ENCODE measurements around the gene SLC35G6. TPM values are rescaled to one million over a fixed set of nuclear protein-coding genes. Genes with fewer than 3 reads are reported as not detected.
A peak's percentile ranks its signal among the peaks of the same experiment; 100 is the strongest.

Gene SLC35G6
- total RNA-seq, 2 experiments from 2014 or later = not detected

DNA sequence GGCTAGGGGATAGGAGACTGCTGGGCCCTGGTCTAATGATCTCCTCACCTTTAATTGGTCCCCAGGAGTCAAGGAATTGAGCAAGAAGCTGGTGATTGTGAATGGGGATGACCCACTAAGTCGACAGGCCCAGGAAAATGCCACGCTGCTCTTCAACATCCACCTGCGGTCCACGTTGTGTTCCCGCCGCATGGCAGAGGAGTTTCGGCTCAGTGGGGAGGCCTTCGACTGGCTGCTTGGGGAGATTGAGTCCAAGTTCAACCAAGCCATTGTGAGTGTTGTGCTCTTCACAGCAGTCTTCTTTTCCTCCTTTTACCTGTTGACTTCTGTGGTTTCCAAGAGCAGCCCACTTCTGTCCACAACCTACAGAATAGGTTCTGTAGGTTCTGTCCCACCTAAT, 22.3 kb downstream of the SLC35G6 start:
- POLR2A ChIA-PET = interaction anchor here (1.3 kb wide), 1 partner anchor 147 kb away, joined by 3 read pairs; no protein-coding TSS in a partner anchor
- no peak for ATAC-seq (ENCODE audit: low read depth)
- Mint-ChIP-seq H3K27me3 (no peaks in the 10 kb centered on the region), H3K9me3 (no peaks in the 10 kb centered on the region), H3K4me3 (no peak overlapping the region), H3K27ac (no peak overlapping the region), H3K4me1 (no peaks in the 10 kb centered on the region), H3K36me3 (peaks cover 47% of the 10 kb centered on the region)
- no peak for DNase-seq

DNA sequence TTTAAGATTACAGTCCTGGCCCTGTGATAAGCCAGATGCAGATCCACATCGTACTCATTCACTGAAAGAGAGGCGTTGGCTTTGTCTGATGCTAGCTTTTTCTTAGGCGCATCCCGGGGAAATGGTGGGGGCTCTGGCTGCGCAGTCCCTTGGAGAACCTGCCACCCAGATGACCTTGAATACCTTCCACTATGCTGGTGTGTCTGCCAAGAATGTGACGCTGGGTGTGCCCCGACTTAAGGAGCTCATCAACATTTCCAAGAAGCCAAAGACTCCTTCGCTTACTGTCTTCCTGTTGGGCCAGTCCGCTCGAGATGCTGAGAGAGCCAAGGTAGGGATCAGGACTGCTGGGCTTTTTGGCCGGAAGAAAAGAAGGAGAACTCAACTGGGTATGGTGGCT, 26.9 kb downstream of the SLC35G6 start:
- H3K27me3 Mint-ChIP-seq = no peaks in the 10 kb centered on the region
- ATAC-seq (ENCODE audit: low read depth) = no peak
- no peaks in the 10 kb centered on the region for H3K9me3 Mint-ChIP-seq
- POLR2A ChIA-PET = interaction anchor here (0.6 to 1.3 kb wide), 2 partner anchors 28 to 71 kb away, joined by 4 read pairs; partner anchors contain the start of gene CD68
- no peak for DNase-seq
- no peak overlapping the region for H3K27ac Mint-ChIP-seq
- H3K4me1 Mint-ChIP-seq = peaks cover 2% of the 10 kb centered on the region
- no peak overlapping the region for H3K4me3 Mint-ChIP-seq
- H3K36me3 Mint-ChIP-seq = peaks cover 48% of the 10 kb centered on the region

DNA sequence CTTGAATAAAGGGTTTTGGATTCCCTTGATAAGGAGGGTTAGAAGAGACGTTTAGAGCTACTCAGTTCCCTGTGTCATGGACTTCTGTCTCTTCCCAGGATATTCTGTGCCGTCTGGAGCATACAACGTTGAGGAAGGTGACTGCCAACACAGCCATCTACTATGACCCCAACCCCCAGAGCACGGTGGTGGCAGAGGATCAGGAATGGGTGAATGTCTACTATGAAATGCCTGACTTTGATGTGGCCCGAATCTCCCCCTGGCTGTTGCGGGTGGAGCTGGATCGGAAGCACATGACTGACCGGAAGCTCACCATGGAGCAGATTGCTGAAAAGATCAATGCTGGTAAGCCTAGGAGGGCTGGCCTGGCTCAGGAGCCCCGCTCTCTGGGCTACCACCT, 27.6 kb downstream of the SLC35G6 start:
- Mint-ChIP-seq H3K4me3 (no peak overlapping the region), H3K36me3 (peaks cover 51% of the 10 kb centered on the region), H3K9me3 (no peaks in the 10 kb centered on the region), H3K27me3 (no peaks in the 10 kb centered on the region), H3K4me1 (peaks cover 6% of the 10 kb centered on the region), H3K27ac (no peak overlapping the region)
- no peak for DNase-seq
- no peak for ATAC-seq (ENCODE audit: low read depth)
- POLR2A ChIA-PET = interaction anchor here (1.3 kb wide), 1 partner anchor 71 kb away, joined by 4 read pairs; the partner anchor contains the start of gene CD68

DNA sequence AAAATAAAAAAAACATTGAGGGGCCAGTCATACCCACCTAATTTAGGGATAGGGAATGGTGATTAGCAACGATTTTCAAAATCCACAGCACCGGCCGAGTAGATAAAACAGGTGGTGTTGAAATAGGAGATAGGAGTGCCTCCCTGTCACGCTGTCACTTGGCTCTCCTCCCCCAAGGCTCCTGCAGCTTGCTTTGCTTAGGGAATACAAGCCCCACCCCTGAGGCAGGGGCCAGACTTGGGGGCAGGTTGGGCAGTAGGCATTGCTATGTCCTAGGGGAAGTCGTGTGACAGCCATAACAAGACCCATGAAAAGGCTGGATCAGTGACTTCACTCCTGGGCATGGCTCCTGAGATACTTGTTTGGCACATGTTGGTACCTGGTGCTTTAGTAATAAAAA, 28.7 kb downstream of the SLC35G6 start:
- Mint-ChIP-seq H3K4me3 (no peak overlapping the region), H3K36me3 (peaks cover 47% of the 10 kb centered on the region), H3K4me1 (peaks cover 8% of the 10 kb centered on the region), H3K27ac (no peak overlapping the region), H3K27me3 (no peaks in the 10 kb centered on the region), H3K9me3 (no peaks in the 10 kb centered on the region)
- DNase-seq (no peak), ATAC-seq (ENCODE audit: low read depth) (no peak)
- POLR2A ChIA-PET = no interaction called here

DNA sequence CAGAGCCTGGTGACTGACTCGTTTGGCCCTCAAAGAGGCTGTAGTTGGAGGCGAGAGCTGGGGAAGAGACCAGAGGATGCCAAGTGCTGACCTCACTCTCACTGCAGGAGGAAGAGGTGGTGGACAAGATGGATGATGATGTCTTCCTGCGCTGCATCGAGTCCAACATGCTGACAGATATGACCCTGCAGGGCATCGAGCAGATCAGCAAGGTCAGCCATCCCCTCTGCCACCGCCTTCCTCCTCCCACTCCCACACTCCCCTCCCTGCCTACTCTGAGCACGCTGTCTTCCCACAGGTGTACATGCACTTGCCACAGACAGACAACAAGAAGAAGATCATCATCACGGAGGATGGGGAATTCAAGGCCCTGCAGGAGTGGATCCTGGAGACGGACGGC, 29.9 kb downstream of the SLC35G6 start:
- H3K27ac Mint-ChIP-seq = no peak overlapping the region
- ATAC-seq (ENCODE audit: low read depth) = peak; percentile 12
- POLR2A ChIA-PET = interaction anchor here (1.5 kb wide), 1 partner anchor 51 kb away, joined by 3 read pairs; no protein-coding TSS in a partner anchor
- peaks cover 44% of the 10 kb centered on the region for H3K36me3 Mint-ChIP-seq
- DNase-seq = no peak
- H3K4me1 Mint-ChIP-seq = peaks cover 8% of the 10 kb centered on the region
- no peak overlapping the region for H3K4me3 Mint-ChIP-seq
- H3K9me3 Mint-ChIP-seq = no peaks in the 10 kb centered on the region
- no peaks in the 10 kb centered on the region for H3K27me3 Mint-ChIP-seq

DNA sequence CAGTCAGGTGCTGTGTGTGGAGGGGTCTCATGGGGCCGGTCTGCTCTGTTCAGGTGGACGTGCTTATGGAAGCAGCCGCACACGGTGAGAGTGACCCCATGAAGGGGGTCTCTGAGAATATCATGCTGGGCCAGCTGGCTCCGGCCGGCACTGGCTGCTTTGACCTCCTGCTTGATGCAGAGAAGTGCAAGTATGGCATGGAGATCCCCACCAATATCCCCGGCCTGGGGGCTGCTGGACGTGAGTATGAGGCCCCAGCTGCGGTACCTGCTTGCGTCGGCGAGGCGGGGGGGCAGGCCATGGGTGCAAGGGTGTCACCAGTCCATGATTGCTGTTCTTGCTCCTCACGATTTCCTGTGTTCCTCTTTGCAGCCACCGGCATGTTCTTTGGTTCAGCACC, 30.9 kb downstream of the SLC35G6 start:
- Mint-ChIP-seq H3K4me1 (peaks cover 8% of the 10 kb centered on the region), H3K36me3 (peaks cover 39% of the 10 kb centered on the region), H3K4me3 (no peak overlapping the region), H3K9me3 (no peaks in the 10 kb centered on the region), H3K27ac (no peak overlapping the region), H3K27me3 (no peaks in the 10 kb centered on the region)
- DNase-seq (no peak), ATAC-seq (ENCODE audit: low read depth) (no peak)
- POLR2A ChIA-PET = interaction anchor here (0.6 kb wide), 1 partner anchor 40 kb away, joined by 3 read pairs; no protein-coding TSS in a partner anchor

DNA sequence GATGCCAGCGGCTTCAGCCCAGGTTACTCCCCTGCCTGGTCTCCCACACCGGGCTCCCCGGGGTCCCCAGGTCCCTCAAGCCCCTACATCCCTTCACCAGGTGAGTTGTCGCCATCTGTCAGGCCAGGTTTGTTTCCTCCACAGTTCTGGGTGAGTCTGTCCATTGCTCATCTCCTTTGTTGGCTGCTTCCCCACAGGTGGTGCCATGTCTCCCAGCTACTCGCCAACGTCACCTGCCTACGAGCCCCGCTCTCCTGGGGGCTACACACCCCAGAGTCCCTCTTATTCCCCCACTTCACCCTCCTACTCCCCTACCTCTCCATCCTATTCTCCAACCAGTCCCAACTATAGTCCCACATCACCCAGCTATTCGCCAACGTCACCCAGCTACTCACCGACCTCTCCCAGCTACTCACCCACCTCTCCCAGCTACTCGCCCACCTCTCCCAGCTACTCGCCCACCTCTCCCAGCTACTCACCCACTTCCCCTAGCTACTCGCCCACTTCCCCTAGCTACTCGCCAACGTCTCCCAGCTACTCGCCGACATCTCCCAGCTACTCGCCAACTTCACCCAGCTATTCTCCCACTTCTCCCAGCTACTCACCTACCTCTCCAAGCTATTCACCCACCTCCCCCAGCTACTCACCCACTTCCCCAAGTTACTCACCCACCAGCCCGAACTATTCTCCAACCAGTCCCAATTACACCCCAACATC, 31.7 kb downstream of the SLC35G6 start:
- Mint-ChIP-seq H3K27ac (no peak overlapping the region), H3K4me1 (peaks cover 8% of the 10 kb centered on the region), H3K9me3 (no peaks in the 10 kb centered on the region), H3K27me3 (no peaks in the 10 kb centered on the region), H3K36me3 (peaks cover 37% of the 10 kb centered on the region), H3K4me3 (no peak overlapping the region)
- DNase-seq (no peak), ATAC-seq (ENCODE audit: low read depth) (no peak)
- POLR2A ChIA-PET = interaction anchor here (1.1 to 6.1 kb wide), 4 partner anchors 22 to 47 kb away, joined by 3 to 63 read pairs (median 10); partner anchors contain the start of genes POLR2A, SENP3 and TNFSF13

DNA sequence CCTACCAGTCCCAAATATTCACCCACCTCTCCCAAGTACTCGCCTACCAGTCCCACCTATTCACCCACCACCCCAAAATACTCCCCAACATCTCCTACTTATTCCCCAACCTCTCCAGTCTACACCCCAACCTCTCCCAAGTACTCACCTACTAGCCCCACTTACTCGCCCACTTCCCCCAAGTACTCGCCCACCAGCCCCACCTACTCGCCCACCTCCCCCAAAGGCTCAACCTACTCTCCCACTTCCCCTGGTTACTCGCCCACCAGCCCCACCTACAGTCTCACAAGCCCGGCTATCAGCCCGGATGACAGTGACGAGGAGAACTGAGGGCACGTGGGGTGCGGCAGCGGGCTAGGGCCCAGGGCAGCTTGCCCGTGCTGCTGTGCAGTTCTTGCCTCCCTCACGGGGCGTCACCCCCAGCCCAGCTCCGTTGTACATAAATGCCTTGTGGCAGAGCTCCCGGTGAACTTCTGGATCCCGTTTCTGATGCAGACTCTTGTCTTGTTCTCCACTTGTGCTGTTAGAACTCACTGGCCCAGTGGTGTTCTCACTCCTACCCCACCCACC, 32.7 kb downstream of the SLC35G6 start:
- no peak for ATAC-seq (ENCODE audit: low read depth)

DNA sequence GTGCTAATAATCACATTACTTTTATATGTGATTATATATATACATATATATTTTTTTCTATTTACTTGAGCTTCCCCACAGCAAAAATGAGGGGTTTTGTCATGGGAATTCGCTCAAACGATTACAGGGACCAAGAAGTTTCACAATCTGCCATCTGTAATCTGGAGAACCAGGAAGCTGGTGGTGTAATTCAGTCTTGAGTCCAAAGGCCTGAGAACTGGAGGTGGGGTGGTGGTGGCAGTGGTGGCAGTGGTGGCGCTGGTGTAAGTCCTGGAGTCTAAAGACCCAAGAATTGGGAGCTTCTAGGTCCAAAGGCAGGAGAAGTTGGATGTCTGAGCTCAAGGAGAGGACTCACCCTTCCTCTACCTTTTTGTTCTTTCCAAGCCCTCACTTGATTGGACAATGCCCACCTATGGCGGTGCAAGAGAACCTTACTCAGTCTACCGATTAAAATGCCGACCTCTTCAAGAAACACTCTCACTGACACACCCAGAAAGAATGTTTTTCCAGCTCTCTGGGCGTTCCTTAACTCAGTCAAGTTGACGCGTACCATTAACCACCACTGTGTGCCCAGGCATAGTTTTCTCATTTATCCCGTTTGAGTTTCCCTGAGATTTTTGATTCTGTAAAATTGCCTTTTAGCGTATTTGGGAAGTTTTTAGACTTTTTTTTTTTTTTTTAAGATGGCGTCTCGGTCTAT, 34.8 kb downstream of the SLC35G6 start:
- Mint-ChIP-seq H3K36me3 (peaks cover 23% of the 10 kb centered on the region), H3K9me3 (no peaks in the 10 kb centered on the region), H3K27ac (no peak overlapping the region), H3K27me3 (no peaks in the 10 kb centered on the region), H3K4me3 (no peak overlapping the region), H3K4me1 (peaks cover 8% of the 10 kb centered on the region)
- no peak for ATAC-seq (ENCODE audit: low read depth)
- DNase-seq = no peak
- POLR2A ChIA-PET = interaction anchor here (0.6 to 6.1 kb wide), 3 partner anchors 44 to 172 kb away, joined by 3 to 63 read pairs (median 3); partner anchors contain the start of genes SENP3, TNFSF13 and WRAP53

More for the DNA sequence above, 32.7 kb downstream of the SLC35G6 start:
- DNase-seq = no peak
- Mint-ChIP-seq H3K27me3 (no peaks in the 10 kb centered on the region), H3K9me3 (no peaks in the 10 kb centered on the region), H3K36me3 (peaks cover 33% of the 10 kb centered on the region), H3K27ac (no peak overlapping the region), H3K4me3 (no peak overlapping the region), H3K4me1 (peaks cover 8% of the 10 kb centered on the region)
- POLR2A ChIA-PET = interaction anchor here (1.1 to 6.1 kb wide), 4 partner anchors 23 to 46 kb away, joined by 3 to 63 read pairs (median 10); partner anchors contain the start of genes POLR2A, SENP3 and TNFSF13

DNA sequence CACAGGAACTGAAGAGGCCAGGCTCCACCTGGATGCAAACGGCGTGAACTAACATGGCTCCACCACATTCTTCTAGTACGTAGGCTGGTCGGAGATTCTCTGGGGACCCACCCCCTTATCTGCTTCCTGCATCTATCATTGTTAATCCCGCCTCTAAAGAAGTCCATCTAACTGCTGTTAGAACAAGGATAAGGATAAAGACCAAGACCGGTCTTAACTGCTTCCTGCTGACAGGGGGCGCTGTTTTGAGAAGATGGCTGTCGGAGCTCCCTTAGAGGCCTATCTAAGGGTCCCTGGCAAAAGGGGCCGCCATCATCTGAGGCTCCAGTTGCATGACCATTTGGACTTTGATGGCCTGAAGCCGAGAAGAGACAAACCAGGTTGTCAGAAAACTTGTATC, 41.8 kb downstream of the SLC35G6 start:
- H3K27ac Mint-ChIP-seq = peak overlapping the region; percentile 44
- DNase-seq = peak; percentile 42
- POLR2A ChIA-PET = interaction anchor here (0.6 to 1.1 kb wide), 3 partner anchors 24 to 38 kb away, joined by 3 to 7 read pairs (median 6); partner anchors contain the start of gene SENP3
- H3K4me3 Mint-ChIP-seq = no peak overlapping the region
- ATAC-seq (ENCODE audit: low read depth) = peak; percentile 52
- H3K4me1 Mint-ChIP-seq = peaks cover 5% of the 10 kb centered on the region
- H3K27me3 Mint-ChIP-seq = no peaks in the 10 kb centered on the region
- H3K9me3 Mint-ChIP-seq = peaks cover 4% of the 10 kb centered on the region
- H3K36me3 Mint-ChIP-seq = peaks cover 3% of the 10 kb centered on the region

DNA sequence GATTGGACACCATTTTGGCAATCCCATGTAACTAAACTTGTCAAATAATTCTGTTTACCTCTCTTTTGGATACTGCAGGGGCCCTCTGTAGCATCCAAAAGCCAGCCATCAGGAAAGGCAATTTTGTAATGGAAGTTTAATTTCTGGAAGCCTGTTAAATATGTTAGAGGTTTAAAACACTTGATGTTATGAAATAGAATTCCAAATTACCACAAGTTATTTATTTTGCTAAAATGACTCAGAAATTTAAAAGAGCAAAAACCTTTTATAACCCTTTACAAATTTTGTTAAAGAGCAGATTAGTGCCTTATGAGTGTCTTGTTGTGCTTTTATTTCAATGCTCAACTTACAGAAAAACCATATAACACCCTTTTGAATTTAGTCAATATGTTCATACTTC, 47.6 kb downstream of the SLC35G6 start:
- Mint-ChIP-seq H3K36me3 (peaks cover 7% of the 10 kb centered on the region), H3K27ac (no peak overlapping the region), H3K4me3 (no peak overlapping the region), H3K4me1 (no peaks in the 10 kb centered on the region), H3K9me3 (peaks cover 15% of the 10 kb centered on the region), H3K27me3 (no peaks in the 10 kb centered on the region)
- ATAC-seq (ENCODE audit: low read depth) (no peak), DNase-seq (no peak)
- POLR2A ChIA-PET = no interaction called here

DNA sequence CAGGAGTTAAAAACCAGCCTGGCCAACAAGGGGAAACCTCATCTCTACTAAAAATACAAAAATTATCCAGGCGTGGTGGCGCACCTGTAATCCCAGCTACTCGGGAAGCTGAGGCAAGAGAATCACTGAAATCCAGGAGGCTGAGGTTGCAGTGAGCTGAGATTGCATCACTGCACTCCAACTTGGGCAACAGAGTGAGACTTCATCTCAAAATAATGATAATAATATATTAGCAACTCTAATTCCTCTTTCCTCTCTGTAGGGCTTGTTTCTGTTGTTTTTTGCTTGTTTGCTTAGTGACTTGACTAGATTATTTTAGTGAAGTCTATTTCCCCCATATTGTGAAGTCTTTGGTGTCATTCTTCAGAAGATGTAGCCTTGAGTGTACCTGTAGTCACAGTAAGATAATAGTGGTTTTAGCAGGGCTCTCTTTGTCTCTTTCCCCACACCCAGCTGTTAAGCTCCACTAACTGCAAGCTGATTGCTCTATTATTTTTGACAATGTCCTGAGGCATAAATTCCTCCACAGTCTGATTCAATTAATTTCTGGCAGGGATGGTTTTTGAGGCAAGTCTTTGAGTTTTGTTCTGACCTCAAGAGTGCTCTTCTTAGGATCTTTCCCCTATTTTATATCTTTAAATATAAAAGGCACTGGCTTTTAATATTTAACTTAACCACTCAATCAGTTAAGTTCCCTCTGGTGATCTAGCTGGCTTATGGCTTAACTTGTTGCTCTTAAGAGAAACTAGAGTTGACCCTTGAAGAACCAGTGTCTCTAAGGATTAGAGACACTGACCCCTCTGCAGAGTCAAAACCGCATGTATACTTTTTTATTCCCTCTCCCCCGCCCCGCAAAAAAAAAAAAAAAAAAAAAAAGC, 49.0 kb downstream of the SLC35G6 start:
- no peak for DNase-seq
- peaks cover 2% of the 10 kb centered on the region for H3K4me1 Mint-ChIP-seq
- H3K9me3 Mint-ChIP-seq = peaks cover 14% of the 10 kb centered on the region
- no peak overlapping the region for H3K4me3 Mint-ChIP-seq
- ATAC-seq (ENCODE audit: low read depth) = no peak
- POLR2A ChIA-PET = no interaction called here
- H3K27me3 Mint-ChIP-seq = no peaks in the 10 kb centered on the region
- peaks cover 7% of the 10 kb centered on the region for H3K36me3 Mint-ChIP-seq
- no peak overlapping the region for H3K27ac Mint-ChIP-seq
